Measurements from ENCODE around the gene DAB1. TPM values are rescaled to one million over a fixed set of nuclear protein-coding genes. Genes with fewer than 3 reads are reported as not detected.
A peak's percentile ranks its signal among the peaks of the same experiment; 100 is the strongest.

Gene DAB1
- total and polyA plus RNA-seq, 10 of the 15 experiments (the other 5 are each of a cell fraction or from before 2014, with no cell fraction given): 0.02 to 0.10 (median 0.03) TPM; not detected in 5

DNA sequence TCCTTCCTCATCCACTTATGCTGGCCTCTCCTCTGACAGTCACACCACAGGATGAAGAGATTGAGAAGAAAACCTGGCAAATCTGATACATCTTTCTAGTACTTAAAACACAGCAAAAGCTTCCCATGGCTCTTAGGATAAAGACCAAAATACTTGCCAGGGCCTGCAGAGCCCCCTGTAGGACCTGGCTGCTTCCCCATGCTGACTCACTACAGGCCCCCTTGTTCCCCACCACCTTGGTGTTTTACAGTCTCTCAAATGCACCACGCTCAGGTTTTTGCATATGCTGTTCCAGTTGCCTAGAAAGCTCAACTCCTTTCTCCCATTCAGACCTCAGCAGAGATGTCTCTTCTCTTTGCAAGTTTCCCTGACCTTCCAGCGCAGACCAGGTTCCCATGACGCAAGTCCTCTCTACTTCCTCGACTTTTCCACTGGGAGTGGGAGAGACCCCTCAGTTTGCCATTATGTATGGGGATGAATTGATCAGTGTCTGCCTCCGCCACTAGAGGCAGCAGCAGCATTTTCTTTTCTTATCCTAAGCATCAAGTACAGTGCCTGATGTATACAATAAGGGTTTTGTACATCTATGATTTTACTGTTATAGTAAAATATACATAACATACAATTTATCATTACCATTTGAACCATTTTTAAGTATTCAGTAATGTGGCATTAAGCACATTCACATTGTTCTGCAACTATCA is 344.3 kb downstream of the DAB1 start:
- DNase-seq (ENCODE audit: low read depth, low spot score): no peak
- FAIRE-seq: no peak
- WGBS (ENCODE audit: insufficient coverage, insufficient replicate concordance, low lambda C conversion rate, missing lambda C conversion rate): 41% methylated on average over 5 of the region's 5 CpGs

More for the DNA sequence above, 344.3 kb downstream of the DAB1 start:
- intact Hi-C loops (cut with micrococcal nuclease; ENCODE audit: unreplicated experiment) (no loop called here), in situ Hi-C loops (cut with MboI) (no loop called here)
- peak; percentile 28 to 45 (median 28); a peak in 4 of 6 replicates for TF ChIP-seq CTCF (IDR thresholded peaks at IDR 0.05 in 2 of 3, conservative IDR thresholded peaks at IDR 0.05 in 1 of 3; ENCODE audit: control insufficient read depth in 2 of 3, extremely low read depth in 1 of 3, insufficient read depth in 1 of 3, low read depth in 3 of 3, low read length in 3 of 3)
- no peak for TF ChIP-seq HDAC2 (IDR thresholded peaks at IDR 0.05)
- no peak for TF ChIP-seq MTA3 (IDR thresholded peaks at IDR 0.05; ENCODE audit: borderline replicate concordance, low read length)
- TF ChIP-seq SMC3 (IDR thresholded peaks at IDR 0.05; ENCODE audit: borderline replicate concordance, low read length): 0 out of 2 replicates have a peak, but pooled peaks have one; percentile 3
- H3K4me3 ChIP-seq: no peak overlapping the region
- no peak overlapping the region for H3K27ac ChIP-seq (ENCODE audit: control insufficient read depth, insufficient read depth)
- no peaks in the 10 kb centered on the region for H3K36me3 ChIP-seq (ENCODE audit: control insufficient read depth in 2 of 2, insufficient read depth in 2 of 2, low read length in 1 of 2)
- 0 out of 3 replicates have a peak, but pooled peaks have one; percentile 34 for ATAC-seq
- H3K79me2 ChIP-seq (ENCODE audit: control insufficient read depth, insufficient read depth, low read length): no peaks in the 10 kb centered on the region
- H3K4me1 ChIP-seq (ENCODE audit: control insufficient read depth, insufficient read depth, low read length): no peaks in the 10 kb centered on the region
- no TSS peak for BruUV-seq (replicated peaks)
- no peaks in the 10 kb centered on the region for H3K9me3 ChIP-seq (replicated peaks; ENCODE audit: control insufficient read depth, insufficient read depth, low read length)
- no peaks in the 10 kb centered on the region; a peak in 1 of 4 replicates for H3K27me3 ChIP-seq (replicated peaks in 1 of 2; ENCODE audit: control insufficient read depth in 2 of 2, insufficient read depth in 2 of 2, low read length in 1 of 2)
- no peaks in the 10 kb centered on the region for H4K20me1 ChIP-seq (ENCODE audit: control insufficient read depth, insufficient read depth)
- no peak overlapping the region for H2AFZ ChIP-seq (ENCODE audit: control insufficient read depth, low read depth, low read length)
- ChIA-PET POLR2A (no interaction called here), CTCF (no interaction called here), SMC1A (ENCODE audit: uncharacterized antibody, unreplicated experiment) (no interaction called here), RAD21 (ENCODE audit: unreplicated experiment) (no interaction called here)
- no peak overlapping the region for H3K4me2 ChIP-seq (ENCODE audit: control insufficient read depth, insufficient read depth)
- no peak overlapping the region for H3K9ac ChIP-seq (ENCODE audit: control insufficient read depth, insufficient read depth, low read length)
